Kidney (tissue), 14 donors: Measurements from ENCODE around the gene GMNN. TPM values are rescaled to one million over a fixed set of nuclear protein-coding genes. Genes with fewer than 3 reads are reported as not detected.
"Not testable (repeated sequence)": the region's sequence is repeated elsewhere in the genome, so short reads cannot be mapped to it uniquely, and the experiment has no call there.

ENCODE experiments used
- DNase-seq, 5 donors: peaks; one replicate each; pipeline ENCODE4 v3.0.0-alpha.2; 2013 to 2020
- FAIRE-seq: peaks from 2 replicates; lab custom pipeline; 2012; peaks lifted over from hg19 to GRCh38; lab: Jason Lieb, UNC
- H3K27ac ChIP-seq, 2 donors: one replicate each; pipeline ENCODE4 v1.7.0; 2013; ENCODE audit warnings: low read depth in 2 of 2, low read length in 2 of 2, inconsistent platforms in 1 of 2
- H3K27me3 ChIP-seq: one replicate; pipeline ENCODE4 v1.7.1; 2013; ENCODE audit warnings: low read length, inconsistent platforms; ENCODE audit not compliant: control insufficient read depth, insufficient read depth
- H3K36me3 ChIP-seq, 3 donors: one replicate each; pipeline versions ENCODE4 v1.7.0 to v1.7.1; 2013; ENCODE audit warnings: low read length in 3 of 3, control low read depth in 1 of 3, inconsistent platforms in 1 of 3; ENCODE audit not compliant: insufficient read depth in 3 of 3, control insufficient read depth in 2 of 3
- H3K4me1 ChIP-seq, 3 donors: one replicate each; pipeline versions ENCODE4 v1.7.0 to v1.7.1; 2013; ENCODE audit warnings: low read length in 3 of 3, inconsistent platforms in 1 of 3, low read depth in 1 of 3; ENCODE audit not compliant: control insufficient read depth in 2 of 3, insufficient read depth in 2 of 3
- H3K4me3 ChIP-seq, 3 donors: one replicate each; pipeline versions ENCODE4 v1.7.0 to v1.8.1; 2013; ENCODE audit warnings: low read length in 3 of 3, control low read depth in 1 of 3, inconsistent platforms in 1 of 3
- H3K9ac ChIP-seq, 3 donors: one replicate each; pipeline versions ENCODE4 v1.7.0 to v1.7.1; 2013; ENCODE audit warnings: low read length in 3 of 3, control low read depth in 1 of 3, inconsistent platforms in 1 of 3
- H3K9me3 ChIP-seq, 3 donors: one replicate each; pipeline versions ENCODE4 v1.7.0 to v1.7.1; 2013; ENCODE audit warnings: low read length in 3 of 3, control low read depth in 1 of 3, inconsistent platforms in 1 of 3; ENCODE audit not compliant: control insufficient read depth in 2 of 3, insufficient read depth in 1 of 3
- CTCF ChIP-seq: IDR thresholded peaks from 3 replicates; pipeline ENCODE4 v1.5.1; 2012; ENCODE audit warnings: mild to moderate bottlenecking, moderate library complexity, borderline replicate concordance; ENCODE audit not compliant: insufficient read depth; ENCODE audit errors: extremely low read depth
- intact Hi-C: fragments of 100-400 bp; cut with DNase I; formaldehyde crosslinking; loops from one replicate; pipeline ENCODE4 v1.11.1; 2022
- polyA plus RNA-seq: library from polyadenylated mRNA; stranded (reverse); fragments of 350-450 nt; fragmentation: Illumina TruSeq; extraction: RNeasy Lipid Tissue Mini Kit (QIAGEN cat#74804); gene quantifications from one replicate; pipeline ENCODE4 v1.2.3, GENCODE V29; 2014; ENCODE audit warnings: low read depth, low replicate concordance; ENCODE audit not compliant: insufficient read depth
- total RNA-seq: library from RNA; stranded (reverse); fragmentation: NEBNext Ultra II Directional; extraction: Animal tissue kit (Norgen Biotek cat#: 25700); gene quantifications from one replicate; pipeline ENCODE4 v1.2.1, GENCODE V29; 2021
- donor health status: control.
- donor health status: control.
- donor health status: control.
- donor health status: control.
- donor health status: control.
- donor health status: DM: yes; HTN: yes; CAD: no.
- donor health status: Normal renal cell carcinoma (clear cell type).

GMNN gene
- total and polyA plus RNA-seq, 2 donors from 2014 or later: 13.0 to 26.7 TPM

GRCh38 chr6:24752917-24753492 lies 21.7 kb upstream of the GMNN start:
- Histone ChIP-seq H3K4me3 (no peak overlapping the region), H3K27me3 (no peaks in the 10 kb centered on the region), H3K9me3 (peaks cover 0 to 3% (median 0%) of the 10 kb centered on the region in 3 donors), H3K9ac (no peak overlapping the region), H3K27ac (no peak overlapping the region), H3K36me3 (no peaks in the 10 kb centered on the region), H3K4me1 (no peaks in the 10 kb centered on the region)
- no peak for TF ChIP-seq CTCF
- FAIRE-seq (no peak), DNase-seq (no peak)
- intact Hi-C loops: no loop called here

- Histone ChIP-seq H3K4me1 (no peaks in the 10 kb centered on the region), H3K27ac (no peak overlapping the region), H3K4me3 (no peak overlapping the region), H3K9me3 (peaks cover 0 to 3% (median 0%) of the 10 kb centered on the region in 3 donors), H3K36me3 (no peaks in the 10 kb centered on the region), H3K27me3 (no peaks in the 10 kb centered on the region), H3K9ac (no peak overlapping the region)
- TF ChIP-seq CTCF: no peak
- no peak for FAIRE-seq
- intact Hi-C loops: no loop called here
- DNase-seq: no peak
Measured at GRCh38 chr6:24753545-24753944, 21.2 kb upstream of the GMNN start.

- H3K27me3 ChIP-seq, H3K36me3 ChIP-seq, H3K27ac ChIP-seq, H3K4me1 ChIP-seq, H3K9me3 ChIP-seq, H3K9ac ChIP-seq, DNase-seq, intact Hi-C loops, H3K4me3 ChIP-seq, FAIRE-seq: not testable (repeated sequence)
Measured at GRCh38 chr6:24754378-24754777, 20.4 kb upstream of the GMNN start.

GRCh38 chr6:24755279-24755678 lies 19.5 kb upstream of the GMNN start:
- intact Hi-C loops: no loop called here
- TF ChIP-seq CTCF: no peak
- H3K9ac ChIP-seq: no peak overlapping the region
- no peak overlapping the region for H3K27ac ChIP-seq
- H3K4me3 ChIP-seq: no peak overlapping the region
- peaks cover 0 to 3% (median 0%) of the 10 kb centered on the region in 3 donors for H3K9me3 ChIP-seq
- no peaks in the 10 kb centered on the region for H3K27me3 ChIP-seq
- H3K4me1 ChIP-seq: no peaks in the 10 kb centered on the region
- H3K36me3 ChIP-seq: no peaks in the 10 kb centered on the region
- no peak for DNase-seq
- no peak for FAIRE-seq
